ENCODE results near the gene PICK1.

- TF ChIP-seq EZH2 (IDR thresholded peaks at IDR 0.05; ENCODE audit: low read length) = no peak
- no peak for TF ChIP-seq CTCF (optimal IDR thresholded peaks at IDR 0.05 in 1 of 3, IDR thresholded peaks at IDR 0.05 in 1 of 3, conservative IDR thresholded peaks at IDR 0.05 in 1 of 3; ENCODE audit: extremely low read depth in 1 of 3, insufficient read depth in 2 of 3, low read length in 3 of 3)
These were observed 18.1 kb upstream of the PICK1 start for GRCh38 chr22:38038890-38039812.

Data from keratinocyte (primary cell).